Measurements from ENCODE around the gene NPIPA1.
"Not testable (repeated sequence)": the region's sequence is repeated elsewhere in the genome, so short reads cannot be mapped to it uniquely, and the experiment has no call there.

GRCh38 chr16:14988092-14988491 lies 50.8 kb downstream of the NPIPA1 start:
- TF ChIP-seq ATF2 (CRISPR knock-in tag; IDR thresholded peaks at IDR 0.05; ENCODE audit: borderline replicate concordance, low read depth); CTCF (IDR thresholded peaks at IDR 0.05): not testable (repeated sequence)
